Stimulated activated CD8-positive, alpha-beta memory T cell treated with anti-CD3 and anti-CD28 coated beads, Interleukin-4, amount 100 ng/mL, for 4 hours (primary cell): Measurements from ENCODE around the gene CD226.
"Not testable (repeated sequence)": the region's sequence is repeated elsewhere in the genome, so short reads cannot be mapped to it uniquely, and the experiment has no call there.

Experiments
- DNase-seq, 2 donors: peaks; one replicate each; pipeline ENCODE4 v3.0.0-alpha.2; 2020; ENCODE audit warnings: low read depth in 2 of 2, low spot score in 1 of 2

Gene CD226

GRCh38 chr18:69876490-69876889 is 71.2 kb downstream of the CD226 start:
- DNase-seq = no peak

- DNase-seq = no peak
Measured at GRCh38 chr18:69874058-69874457, 73.6 kb downstream of the CD226 start.

- DNase-seq = no peak
Measured at GRCh38 chr18:69872661-69873060, 75.0 kb downstream of the CD226 start.

- DNase-seq = no peak
Measured at GRCh38 chr18:69871363-69871762, 76.3 kb downstream of the CD226 start.

GRCh38 chr18:69870736-69871135 is 76.9 kb downstream of the CD226 start:
- DNase-seq = no peak

- DNase-seq = no peak
Measured at GRCh38 chr18:69866212-69866611, 81.5 kb downstream of the CD226 start.

GRCh38 chr18:69865776-69866175 is 81.9 kb downstream of the CD226 start:
- DNase-seq = no peak

GRCh38 chr18:69864802-69865201 is 82.9 kb downstream of the CD226 start:
- not testable (repeated sequence) for DNase-seq

- DNase-seq = no peak
Measured at GRCh38 chr18:69858897-69859296, 88.8 kb downstream of the CD226 start.

- no peak for DNase-seq
Measured at GRCh38 chr18:69854455-69854854, 93.2 kb downstream of the CD226 start.

GRCh38 chr18:69853051-69853450 is 94.6 kb downstream of the CD226 start:
- no peak for DNase-seq

GRCh38 chr18:69845593-69846506 is 101.8 kb downstream of the CD226 start:
- no peak for DNase-seq

- no peak for DNase-seq
Measured at GRCh38 chr18:69844656-69845055, 103.0 kb downstream of the CD226 start.

- no peak for DNase-seq
Measured at GRCh38 chr18:69843015-69843414, 104.7 kb downstream of the CD226 start.

GRCh38 chr18:69841117-69841516 is 106.6 kb downstream of the CD226 start:
- no peak for DNase-seq

- no peak for DNase-seq
Measured at GRCh38 chr18:69840445-69840844, 107.2 kb downstream of the CD226 start.

- DNase-seq = no peak
Measured at GRCh38 chr18:69840001-69840400, 107.7 kb downstream of the CD226 start.

GRCh38 chr18:69839497-69839896 is 108.2 kb downstream of the CD226 start:
- DNase-seq = no peak

- no peak for DNase-seq
Measured at GRCh38 chr18:69838620-69839411, 108.9 kb downstream of the CD226 start.

GRCh38 chr18:69838003-69838402 is 109.7 kb downstream of the CD226 start:
- no peak for DNase-seq

- DNase-seq = not testable (repeated sequence)
Measured at GRCh38 chr18:69834980-69835379, 112.7 kb downstream of the CD226 start.

GRCh38 chr18:69830189-69830588 is 117.5 kb downstream of the CD226 start:
- DNase-seq = no peak
